ENCODE measurements around the gene MMP24. TPM values are rescaled to one million over a fixed set of nuclear protein-coding genes. Genes with fewer than 3 reads are reported as not detected.
"Not testable (repeated sequence)": the region's sequence is repeated elsewhere in the genome, so short reads cannot be mapped to it uniquely, and the experiment has no call there.

Gene MMP24
- total RNA-seq, 1 experiment from 2014 or later = 0.91 TPM

GRCh38 chr20:35251613-35251940 is 25.1 kb downstream of the MMP24 start:
- TF ChIP-seq EZH2 (IDR thresholded peaks at IDR 0.05; ENCODE audit: low read length, unreplicated experiment) (no peak), CTCF (conservative IDR thresholded peaks at IDR 0.05; ENCODE audit: low read depth, low read length) (no peak)
- no peak for ATAC-seq
- ChIA-PET POLR2A (ENCODE audit: unreplicated experiment) (no interaction called here), CTCF (no interaction called here)
- Histone ChIP-seq H3F3A (ENCODE audit: low read length, unreplicated experiment) (no peaks in the 10 kb centered on the region), H3K4me2 (ENCODE audit: low read length) (no peak overlapping the region), H3K9me2 (replicated peaks; ENCODE audit: low read length) (no peaks in the 10 kb centered on the region), H3K27ac (ENCODE audit: low read length) (no peak overlapping the region), H3K4me1 (ENCODE audit: insufficient read depth, low read length) (no peaks in the 10 kb centered on the region), H3K36me3 (ENCODE audit: low read depth, low read length) (no peaks in the 10 kb centered on the region), H3K27me3 (ENCODE audit: low read length) (no peaks in the 10 kb centered on the region), H4K20me1 (ENCODE audit: low read length) (no peaks in the 10 kb centered on the region), H2AFZ (ENCODE audit: low read length) (no peak overlapping the region), H3K9me3 (ENCODE audit: low read length) (no peaks in the 10 kb centered on the region), H3K9ac (ENCODE audit: low read length) (no peak overlapping the region), H3K4me3 (ENCODE audit: low read length) (no peak overlapping the region), H3K79me2 (ENCODE audit: low read length) (no peaks in the 10 kb centered on the region)
- no peak for DNase-seq
- intact Hi-C loops (cut with micrococcal nuclease) = no loop called here
- no TSS peak for BruUV-seq (replicated peaks)

- ATAC-seq = no peak
- intact Hi-C loops (cut with micrococcal nuclease) = no loop called here
- H3K27ac ChIP-seq (ENCODE audit: low read length) = no peak overlapping the region
- no peaks in the 10 kb centered on the region for H3K4me1 ChIP-seq (ENCODE audit: insufficient read depth, low read length)
- no peaks in the 10 kb centered on the region for H3K79me2 ChIP-seq (ENCODE audit: low read length)
- ChIA-PET POLR2A (ENCODE audit: unreplicated experiment) (no interaction called here), CTCF (no interaction called here)
- H2AFZ ChIP-seq (ENCODE audit: low read length) = no peak overlapping the region
- H3K9me3 ChIP-seq (ENCODE audit: low read length) = no peaks in the 10 kb centered on the region
- H3F3A ChIP-seq (ENCODE audit: low read length, unreplicated experiment) = no peaks in the 10 kb centered on the region
- no peaks in the 10 kb centered on the region for H4K20me1 ChIP-seq (ENCODE audit: low read length)
- H3K4me2 ChIP-seq (ENCODE audit: low read length) = no peak overlapping the region
- no peak overlapping the region for H3K9ac ChIP-seq (ENCODE audit: low read length)
- DNase-seq = no peak
- H3K36me3 ChIP-seq (ENCODE audit: low read depth, low read length) = no peaks in the 10 kb centered on the region
- H3K9me2 ChIP-seq (replicated peaks; ENCODE audit: low read length) = no peaks in the 10 kb centered on the region
- TF ChIP-seq EZH2phosphoT487 (IDR thresholded peaks at IDR 0.05; ENCODE audit: borderline replicate concordance, low read length) (no peak), EZH2 (IDR thresholded peaks at IDR 0.05; ENCODE audit: low read length, unreplicated experiment) (no peak), CTCF (conservative IDR thresholded peaks at IDR 0.05; ENCODE audit: low read depth, low read length) (no peak)
- BruUV-seq (replicated peaks) = no TSS peak
- no peak overlapping the region for H3K4me3 ChIP-seq (ENCODE audit: low read length)
- no peaks in the 10 kb centered on the region for H3K27me3 ChIP-seq (ENCODE audit: low read length)
These were observed 25.6 kb downstream of the MMP24 start for GRCh38 chr20:35252037-35252461.

- POLR2A ChIA-PET (ENCODE audit: unreplicated experiment); CTCF ChIA-PET: not testable (repeated sequence)
These were observed 26.1 kb downstream of the MMP24 start for GRCh38 chr20:35252598-35252997.

More at GRCh38 chr20:35252598-35252997, 26.1 kb downstream of the MMP24 start:
- H3K27ac ChIP-seq (ENCODE audit: low read length); H3K4me2 ChIP-seq (ENCODE audit: low read length); H4K20me1 ChIP-seq (ENCODE audit: low read length); BruUV-seq (replicated peaks); H3K4me3 ChIP-seq (ENCODE audit: low read length); H3K4me1 ChIP-seq (ENCODE audit: insufficient read depth, low read length); ATAC-seq; DNase-seq; H3K9me3 ChIP-seq (ENCODE audit: low read length); H3K27me3 ChIP-seq (ENCODE audit: low read length); intact Hi-C loops (cut with micrococcal nuclease); H3K9me2 ChIP-seq (replicated peaks; ENCODE audit: low read length); H2AFZ ChIP-seq (ENCODE audit: low read length); H3K9ac ChIP-seq (ENCODE audit: low read length); H3K36me3 ChIP-seq (ENCODE audit: low read depth, low read length); H3F3A ChIP-seq (ENCODE audit: low read length, unreplicated experiment); H3K79me2 ChIP-seq (ENCODE audit: low read length): not testable (repeated sequence)

All from PC-3 (cell line).